ENCODE data around the gene CTNNA2.

CTNNA2 gene

GRCh38 chr2:79981316-79981715 is 468.5 kb downstream of the CTNNA2 start:
- DNase-seq (ENCODE audit: low read depth in 2 of 2): no peak

GRCh38 chr2:79982445-79982844 is 469.6 kb downstream of the CTNNA2 start:
- DNase-seq (ENCODE audit: low read depth in 2 of 2): no peak

GRCh38 chr2:79984476-79984875 is 471.6 kb downstream of the CTNNA2 start:
- no peak for DNase-seq (ENCODE audit: low read depth in 2 of 2)

GRCh38 chr2:79985145-79985544 is 472.3 kb downstream of the CTNNA2 start:
- DNase-seq (ENCODE audit: low read depth in 2 of 2): no peak

DNA sequence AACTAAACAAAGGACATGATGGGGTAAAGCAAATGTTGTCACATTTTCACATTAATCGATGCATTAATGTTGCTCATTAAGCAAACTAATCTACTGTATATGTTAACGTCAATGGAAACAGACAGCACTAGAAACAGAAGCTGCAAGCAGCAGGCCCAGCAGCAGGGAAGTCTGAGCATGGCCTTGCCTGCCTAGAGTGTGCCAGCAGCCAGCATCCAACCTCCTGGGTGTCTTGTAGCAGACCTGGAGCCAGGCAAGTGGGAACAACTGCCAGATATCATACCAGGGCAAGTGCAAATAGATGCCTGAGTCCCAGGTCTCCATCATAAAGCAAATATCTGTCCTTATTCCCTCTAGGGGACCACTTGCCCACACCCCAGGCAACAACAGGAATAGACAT is 472.7 kb downstream of the CTNNA2 start:
- no peak for DNase-seq (ENCODE audit: low read depth in 2 of 2)

DNA sequence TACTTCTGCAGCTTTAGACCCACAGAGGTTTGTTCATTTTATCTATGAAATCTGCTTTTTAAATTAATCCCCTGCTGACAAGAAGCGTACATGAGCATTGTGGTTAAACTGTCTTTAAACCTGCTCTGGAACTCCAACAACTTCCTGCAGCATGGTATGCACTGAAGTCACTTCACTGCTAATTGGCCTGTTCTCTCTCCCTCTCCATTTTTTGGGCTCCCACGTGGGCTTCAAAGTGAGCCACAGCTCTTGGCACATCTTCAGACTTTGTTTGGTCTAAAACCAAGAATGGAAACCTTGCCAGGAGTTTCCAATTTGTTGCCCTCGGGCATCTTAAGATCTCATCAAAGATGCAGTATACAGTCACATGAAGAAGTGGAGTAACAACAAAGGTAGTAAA is 480.3 kb downstream of the CTNNA2 start:
- no peak for DNase-seq (ENCODE audit: low read depth in 2 of 2)

- DNase-seq (ENCODE audit: low read depth in 2 of 2): no peak
Observed at GRCh38 chr2:79994161-79994560, 481.3 kb downstream of the CTNNA2 start.

DNA sequence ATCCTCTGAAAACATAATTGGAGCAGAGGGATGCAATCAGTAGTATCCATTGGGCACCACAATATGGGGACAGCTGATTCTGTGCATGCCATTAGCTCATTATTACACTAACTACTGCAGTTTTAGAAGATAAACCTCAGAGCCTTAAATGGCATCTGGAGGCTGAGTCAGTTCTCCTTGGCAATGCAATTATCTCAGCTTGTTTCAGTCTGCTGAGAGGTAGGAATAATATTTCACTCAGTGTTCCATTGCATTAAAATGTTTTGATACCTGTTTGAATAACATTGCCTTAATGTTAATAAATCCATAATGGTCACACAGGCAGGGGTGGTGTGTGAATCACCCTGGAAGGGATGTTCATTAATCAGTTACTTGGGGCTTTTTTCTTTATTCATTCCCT is 482.1 kb downstream of the CTNNA2 start:
- DNase-seq (ENCODE audit: low read depth in 2 of 2): no peak

- DNase-seq (ENCODE audit: low read depth in 2 of 2): no peak
Observed at GRCh38 chr2:79996709-79997108, 483.9 kb downstream of the CTNNA2 start.

GRCh38 chr2:80001701-80002101 is 488.9 kb downstream of the CTNNA2 start:
- DNase-seq (ENCODE audit: low read depth in 2 of 2): no peak

DNA sequence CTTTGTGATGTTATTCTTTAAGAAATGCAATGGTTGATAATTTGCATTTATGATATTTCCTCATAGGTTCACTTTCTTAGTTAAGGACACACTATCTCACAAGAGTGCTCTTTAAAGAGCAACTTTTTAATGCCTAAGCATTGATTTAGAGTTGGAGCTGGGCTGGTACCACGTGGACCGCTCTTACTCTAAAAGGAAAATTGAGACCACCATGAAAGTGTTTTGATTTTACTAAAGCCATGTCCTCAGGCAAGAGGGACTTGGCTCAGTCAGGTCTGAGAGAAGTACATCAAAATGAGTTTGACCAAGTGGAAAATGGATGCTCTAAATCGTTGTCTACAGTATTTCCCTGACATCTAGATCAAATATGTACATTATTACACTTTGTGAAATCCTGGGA is 489.3 kb downstream of the CTNNA2 start:
- DNase-seq (ENCODE audit: low read depth in 2 of 2): no peak

- DNase-seq (ENCODE audit: low read depth in 2 of 2): no peak
Observed at GRCh38 chr2:80002568-80003157, 489.8 kb downstream of the CTNNA2 start.

DNA sequence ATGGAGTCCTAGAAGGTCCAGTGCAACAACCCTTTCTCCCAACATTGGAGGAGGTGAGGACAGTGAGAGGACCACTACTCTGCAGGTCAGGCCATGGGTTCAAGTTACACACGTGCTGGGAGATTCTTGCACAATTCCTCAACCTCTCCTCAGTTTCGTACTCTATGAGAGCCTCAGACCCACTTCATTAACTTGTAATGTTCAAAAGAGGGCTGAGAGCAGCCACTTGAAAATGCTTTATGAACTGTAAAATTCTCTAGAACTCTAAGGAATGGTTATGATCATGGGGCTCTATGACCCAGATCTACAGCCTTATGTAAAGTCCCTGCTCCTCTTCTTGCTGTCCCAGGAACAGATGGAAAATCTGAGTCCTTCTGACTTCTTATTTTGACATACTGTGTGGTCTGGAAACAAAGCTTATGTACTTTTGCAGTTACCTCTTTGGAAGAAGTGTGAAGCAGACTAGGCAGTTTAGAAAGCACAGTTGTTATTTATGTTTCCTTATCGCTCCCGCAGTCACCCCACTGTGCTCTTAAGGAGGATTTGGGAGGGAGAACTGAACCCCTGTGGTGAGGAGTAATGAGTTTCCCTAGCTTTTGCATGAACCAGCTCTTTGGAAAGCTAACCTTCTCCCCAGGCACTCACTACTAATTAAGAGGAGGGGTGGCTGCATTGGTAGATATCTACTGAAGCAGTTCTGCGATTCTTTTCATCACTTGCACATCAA is 495.1 kb downstream of the CTNNA2 start:
- DNase-seq (ENCODE audit: low read depth in 2 of 2): no peak

DNA sequence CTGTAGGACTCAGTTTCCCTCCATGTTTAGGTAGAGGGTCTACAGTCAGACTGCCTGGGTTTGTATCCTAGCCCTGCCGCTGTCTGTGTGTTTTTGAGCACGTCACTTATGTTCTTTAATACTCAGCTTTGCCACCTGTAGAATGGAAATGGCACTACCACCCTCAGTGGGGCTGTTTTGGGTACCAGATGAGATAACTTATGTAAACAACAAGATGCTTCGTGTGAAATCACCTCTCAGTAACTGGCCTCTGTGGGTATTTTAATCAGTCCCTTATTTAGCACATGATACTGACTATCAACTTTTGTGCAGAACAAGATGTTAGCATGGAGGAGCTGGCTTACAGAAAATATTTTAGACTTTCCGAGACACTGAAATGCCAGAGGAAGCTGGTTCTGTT is 495.7 kb downstream of the CTNNA2 start:
- DNase-seq (ENCODE audit: low read depth in 2 of 2): no peak

GRCh38 chr2:80009211-80009610 is 496.4 kb downstream of the CTNNA2 start:
- DNase-seq (ENCODE audit: low read depth in 2 of 2): no peak

DNA sequence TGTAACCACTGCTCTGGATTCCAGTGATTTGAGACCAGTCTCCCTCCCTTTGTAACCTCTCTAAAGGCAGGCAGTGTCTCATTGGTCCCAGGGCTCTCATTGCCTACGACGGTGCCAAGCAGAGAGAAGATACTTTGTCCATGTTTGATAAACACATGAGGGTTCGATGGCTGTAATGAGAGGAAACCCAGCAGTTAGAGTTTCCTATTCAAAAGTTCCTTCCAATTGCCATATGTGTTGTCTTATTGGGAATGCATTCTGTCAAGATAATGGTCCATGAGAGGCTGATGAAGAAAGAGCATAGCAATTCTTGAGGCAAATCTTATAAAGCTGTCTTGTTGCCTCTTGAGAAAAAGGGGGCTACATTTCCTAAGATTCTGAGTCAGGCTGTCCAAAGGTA is 499.2 kb downstream of the CTNNA2 start:
- DNase-seq (ENCODE audit: low read depth in 2 of 2): no peak

DNA sequence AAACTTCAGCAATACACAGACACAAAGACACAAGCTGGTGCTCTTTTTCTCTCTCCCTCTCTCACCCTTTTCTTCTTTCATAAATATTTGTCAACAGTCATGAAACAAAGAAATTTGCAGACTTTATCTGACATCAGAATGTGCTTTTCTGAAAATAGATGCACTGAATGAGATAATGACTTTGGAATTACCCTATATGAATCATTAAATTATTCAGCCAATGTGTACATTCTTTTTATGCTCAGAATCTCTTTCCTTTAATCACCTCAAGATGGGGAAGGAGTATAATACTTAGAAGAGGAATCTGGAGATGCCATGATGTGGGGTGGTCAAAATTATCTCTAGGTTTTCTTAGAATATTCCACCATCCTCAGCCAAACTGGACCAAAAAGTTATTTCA is 501.8 kb downstream of the CTNNA2 start:
- no peak for DNase-seq (ENCODE audit: low read depth in 2 of 2)

GRCh38 chr2:80016171-80016570 is 503.3 kb downstream of the CTNNA2 start:
- no peak for DNase-seq (ENCODE audit: low read depth in 2 of 2)

DNA sequence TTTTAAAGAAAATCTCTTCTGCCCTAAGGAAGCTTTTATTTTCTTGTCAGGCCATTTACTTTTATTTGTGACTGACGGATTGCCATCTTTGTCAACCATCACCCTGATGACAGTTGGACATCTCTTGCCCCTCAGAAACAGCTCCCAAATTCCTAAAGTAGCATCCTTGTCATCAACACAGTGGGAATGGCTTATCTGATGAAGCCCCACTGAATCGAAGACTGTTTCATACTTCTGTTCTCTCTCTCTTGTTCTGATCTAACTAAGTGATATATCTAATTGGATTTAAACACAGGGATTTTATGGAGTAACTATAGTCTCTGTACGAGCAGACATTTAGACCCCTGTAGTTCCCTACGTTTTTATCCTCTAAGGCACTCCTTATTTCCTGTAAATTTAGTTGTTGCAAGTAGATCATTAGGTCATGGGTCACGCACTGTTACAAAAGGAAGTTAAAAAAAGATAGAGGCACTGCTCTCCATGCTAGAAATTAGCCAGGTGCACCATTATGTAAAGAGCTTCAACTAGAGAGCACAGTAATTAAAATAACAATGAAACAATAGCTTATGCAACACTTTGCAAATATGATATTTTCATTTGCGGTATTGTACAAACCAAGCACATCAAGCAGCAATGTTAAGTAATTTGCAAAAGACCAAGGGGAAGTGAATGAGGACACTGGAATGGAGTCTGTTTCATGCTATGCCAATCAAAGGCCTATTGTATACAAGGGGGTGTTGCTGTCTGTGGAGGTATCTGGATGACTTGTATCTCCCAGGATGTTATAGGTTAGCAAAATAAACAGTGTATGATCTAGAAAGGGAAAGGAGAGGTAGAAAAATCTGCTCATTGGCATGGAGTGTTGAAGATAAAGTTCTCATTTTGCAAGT is 507.0 kb downstream of the CTNNA2 start:
- no peak for DNase-seq (ENCODE audit: low read depth in 2 of 2)

DNA sequence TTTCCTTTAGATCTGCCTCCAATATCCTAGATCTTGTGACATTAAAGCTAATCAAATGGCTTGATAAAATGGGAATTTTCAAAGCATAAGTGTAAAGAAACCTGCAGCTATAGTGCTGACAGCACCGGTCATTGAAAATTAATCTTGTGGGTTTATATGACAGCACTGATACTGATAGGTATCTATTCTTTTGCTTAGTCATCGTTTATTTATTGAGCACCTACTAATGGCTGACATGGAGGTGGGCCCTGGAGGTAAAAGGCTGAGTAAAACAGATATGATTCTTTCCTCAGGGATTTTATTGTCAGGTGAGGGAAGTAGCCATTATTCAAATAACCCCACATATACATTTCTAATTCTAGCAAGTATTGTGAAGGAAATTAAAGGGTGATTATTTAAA is 509.2 kb downstream of the CTNNA2 start:
- no peak for DNase-seq (ENCODE audit: low read depth in 2 of 2)

DNA sequence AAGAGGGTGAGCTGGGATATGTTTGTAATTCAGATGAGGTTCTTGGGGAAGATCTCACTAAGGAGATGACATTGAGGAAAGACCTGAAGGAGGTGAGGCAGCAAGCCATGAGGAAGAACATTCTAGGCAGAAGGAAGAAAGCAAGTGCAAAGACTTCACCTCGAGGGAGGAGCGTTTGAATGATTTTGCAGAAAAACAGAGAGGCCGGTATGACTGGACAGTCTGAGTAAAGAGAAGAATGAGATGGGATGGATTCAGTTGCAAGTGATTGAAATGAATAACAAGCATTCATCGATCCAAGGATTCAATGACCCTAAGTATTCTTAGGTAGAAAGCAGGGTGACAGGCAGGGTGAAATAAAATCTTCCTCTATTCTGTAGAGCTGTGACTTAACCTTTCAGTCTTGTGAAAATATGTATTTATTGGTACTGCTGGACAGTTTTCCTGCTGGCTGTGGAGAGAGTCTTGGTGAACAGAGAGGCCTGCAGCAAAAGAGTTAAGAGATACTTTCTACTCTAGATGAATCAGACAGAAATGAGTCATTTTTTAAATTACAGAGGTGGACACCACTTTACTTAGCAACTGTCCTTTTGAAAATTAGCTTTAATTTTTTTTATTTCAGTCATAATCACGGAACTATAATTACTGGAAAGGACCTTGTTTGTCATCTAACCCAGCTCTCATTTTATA is 513.3 kb downstream of the CTNNA2 start:
- no peak for DNase-seq (ENCODE audit: low read depth in 2 of 2)

DNA sequence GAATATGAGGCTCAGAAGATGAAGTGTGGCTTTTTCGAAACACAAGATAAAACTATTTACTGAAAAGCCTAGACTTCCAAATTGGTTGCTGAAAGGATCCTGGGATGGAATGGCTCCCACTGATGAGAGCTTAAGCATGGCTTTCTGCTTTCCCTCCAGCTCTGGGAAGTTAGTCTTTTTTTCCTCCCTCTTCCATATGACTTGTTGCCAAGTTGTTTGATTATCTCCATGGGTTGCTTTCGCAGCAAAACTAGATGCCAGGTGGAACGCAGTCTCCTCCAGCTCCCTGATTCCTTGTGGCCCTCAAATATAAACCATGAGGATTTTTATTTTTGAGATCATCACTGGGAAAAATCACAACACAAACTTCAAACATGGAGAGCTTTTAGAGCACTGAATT is 515.2 kb downstream of the CTNNA2 start:
- no peak for DNase-seq (ENCODE audit: low read depth in 2 of 2)

All from stimulated activated CD4-positive, alpha-beta T cell treated with anti-CD3 and anti-CD28 coated beads, Interleukin-1b, Interleukin-23, amount 100 ng/mL, for 4 hours (primary cell).